ENCODE measurements around the gene MESD. TPM values are rescaled to one million over a fixed set of nuclear protein-coding genes. Genes with fewer than 3 reads are reported as not detected.

Gene MESD
- total RNA-seq, 4 donors from 2014 or later = 20.3 to 48.7 (median 27.1) TPM

- no peak overlapping the region for H3K27ac ChIP-seq
Observed at GRCh38 chr15:81032355-81032754, 42.7 kb upstream of the MESD start.

GRCh38 chr15:81031203-81031602 lies 41.6 kb upstream of the MESD start:
- no peak overlapping the region for H3K4me3 ChIP-seq
- H3K9me3 ChIP-seq = no peaks in the 10 kb centered on the region
- H3K4me1 ChIP-seq = peaks cover 0 to 12% (median 0%) of the 10 kb centered on the region in 4 donors
- H3K27me3 ChIP-seq = no peaks in the 10 kb centered on the region
- no peak for DNase-seq
- no peak for TF ChIP-seq POLR2A (IDR thresholded peaks at IDR 0.05)
- TF ChIP-seq, protein P1, sequence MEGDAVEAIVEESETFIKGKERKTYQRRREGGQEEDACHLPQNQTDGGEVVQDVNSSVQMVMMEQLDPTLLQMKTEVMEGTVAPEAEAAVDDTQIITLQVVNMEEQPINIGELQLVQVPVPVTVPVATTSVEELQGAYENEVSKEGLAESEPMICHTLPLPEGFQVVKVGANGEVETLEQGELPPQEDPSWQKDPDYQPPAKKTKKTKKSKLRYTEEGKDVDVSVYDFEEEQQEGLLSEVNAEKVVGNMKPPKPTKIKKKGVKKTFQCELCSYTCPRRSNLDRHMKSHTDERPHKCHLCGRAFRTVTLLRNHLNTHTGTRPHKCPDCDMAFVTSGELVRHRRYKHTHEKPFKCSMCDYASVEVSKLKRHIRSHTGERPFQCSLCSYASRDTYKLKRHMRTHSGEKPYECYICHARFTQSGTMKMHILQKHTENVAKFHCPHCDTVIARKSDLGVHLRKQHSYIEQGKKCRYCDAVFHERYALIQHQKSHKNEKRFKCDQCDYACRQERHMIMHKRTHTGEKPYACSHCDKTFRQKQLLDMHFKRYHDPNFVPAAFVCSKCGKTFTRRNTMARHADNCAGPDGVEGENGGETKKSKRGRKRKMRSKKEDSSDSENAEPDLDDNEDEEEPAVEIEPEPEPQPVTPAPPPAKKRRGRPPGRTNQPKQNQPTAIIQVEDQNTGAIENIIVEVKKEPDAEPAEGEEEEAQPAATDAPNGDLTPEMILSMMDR (IDR thresholded peaks at IDR 0.05) = no peak
- H3K36me3 ChIP-seq = no peaks in the 10 kb centered on the region
- H3K27ac ChIP-seq = no peak overlapping the region

More at GRCh38 chr15:81032355-81032754, 42.7 kb upstream of the MESD start:
- TF ChIP-seq, protein P1 (IDR thresholded peaks at IDR 0.05) = no peak
- Histone ChIP-seq H3K4me3 (no peak overlapping the region), H3K4me1 (peaks cover 0 to 12% (median 0%) of the 10 kb centered on the region in 4 donors), H3K9me3 (no peaks in the 10 kb centered on the region), H3K27me3 (no peaks in the 10 kb centered on the region), H3K36me3 (no peaks in the 10 kb centered on the region)
- no peak for DNase-seq

DNA sequence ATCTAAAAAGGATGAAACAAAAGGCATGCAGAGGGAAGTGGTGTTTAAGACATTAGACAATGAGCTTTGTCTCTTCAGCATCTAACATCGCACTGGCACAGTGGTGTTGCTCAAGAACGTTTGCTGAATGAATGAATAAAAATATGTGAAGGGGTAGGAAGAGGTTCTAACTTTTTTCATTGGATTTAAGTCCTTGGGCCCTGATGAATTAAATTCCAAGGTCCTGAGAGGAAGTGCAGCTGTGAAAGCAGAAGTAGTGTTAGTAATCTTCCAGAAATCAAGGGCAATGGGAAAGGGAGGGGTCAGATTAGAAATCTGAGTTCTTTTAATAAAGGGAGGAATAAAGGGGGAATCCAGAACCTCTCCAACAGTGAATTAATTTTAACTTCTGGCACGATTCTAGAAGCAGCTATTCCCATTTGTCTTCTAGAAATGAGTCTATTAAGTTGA lies 40.7 kb upstream of the MESD start:
- H3K36me3 ChIP-seq = no peaks in the 10 kb centered on the region
- no peak for TF ChIP-seq POLR2A (IDR thresholded peaks at IDR 0.05)
- TF ChIP-seq, protein P1 (IDR thresholded peaks at IDR 0.05) = no peak
- no peaks in the 10 kb centered on the region for H3K9me3 ChIP-seq
- no peak overlapping the region for H3K4me3 ChIP-seq
- no peak overlapping the region for H3K27ac ChIP-seq
- H3K27me3 ChIP-seq = no peaks in the 10 kb centered on the region
- peaks cover 0 to 12% (median 0%) of the 10 kb centered on the region in 4 donors for H3K4me1 ChIP-seq
- DNase-seq = no peak

DNA sequence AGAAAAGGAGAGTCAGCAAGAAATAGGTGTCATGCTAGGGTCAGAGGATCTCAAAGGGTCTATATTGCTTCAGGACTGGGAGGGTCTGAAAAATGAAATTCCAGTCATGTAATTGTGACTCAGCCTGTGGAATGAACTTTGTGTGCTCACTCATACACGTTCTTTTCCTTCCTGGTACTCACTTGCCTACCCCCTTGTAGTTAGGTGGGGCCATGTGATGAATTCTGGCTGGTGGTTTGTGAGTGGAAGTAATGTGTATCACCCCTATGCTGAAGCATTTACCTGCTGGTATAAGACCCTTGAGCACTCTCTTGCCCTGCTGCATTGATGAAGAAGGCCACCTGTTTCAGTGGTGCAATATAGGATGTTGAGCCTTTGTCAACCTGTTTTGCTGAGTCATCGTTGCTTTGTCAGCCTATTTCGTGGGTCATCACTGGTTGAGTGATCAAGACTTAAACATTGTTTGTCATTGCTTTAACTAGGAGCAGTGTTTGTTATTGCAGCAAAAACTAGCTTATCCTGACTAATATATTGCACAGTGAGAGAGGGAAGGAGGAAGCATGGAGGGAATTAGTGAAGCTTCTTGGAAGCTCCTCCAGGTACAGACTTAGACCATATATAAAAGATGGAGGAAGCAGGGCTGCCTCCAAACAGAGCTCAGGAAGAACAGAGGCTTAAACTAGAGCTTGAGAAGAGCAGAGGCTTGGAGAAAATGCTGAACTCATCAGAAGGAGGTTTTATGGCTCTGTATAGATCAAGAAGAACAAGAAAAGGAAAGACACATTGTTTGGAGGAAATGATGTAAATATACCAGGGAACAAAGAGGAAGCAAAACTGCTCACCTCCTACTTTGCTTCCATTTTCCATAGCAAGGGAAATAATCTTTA lies 40.0 kb upstream of the MESD start:
- Histone ChIP-seq H3K4me1 (peaks cover 0 to 12% (median 0%) of the 10 kb centered on the region in 4 donors), H3K27me3 (no peaks in the 10 kb centered on the region), H3K4me3 (no peak overlapping the region), H3K27ac (peak overlapping the region in 1 of 4 donors; percentile 29), H3K9me3 (no peaks in the 10 kb centered on the region), H3K36me3 (no peaks in the 10 kb centered on the region)
- no peak for DNase-seq
- TF ChIP-seq POLR2A (IDR thresholded peaks at IDR 0.05) = no peak
- TF ChIP-seq, protein P1 (IDR thresholded peaks at IDR 0.05) = no peak

DNA sequence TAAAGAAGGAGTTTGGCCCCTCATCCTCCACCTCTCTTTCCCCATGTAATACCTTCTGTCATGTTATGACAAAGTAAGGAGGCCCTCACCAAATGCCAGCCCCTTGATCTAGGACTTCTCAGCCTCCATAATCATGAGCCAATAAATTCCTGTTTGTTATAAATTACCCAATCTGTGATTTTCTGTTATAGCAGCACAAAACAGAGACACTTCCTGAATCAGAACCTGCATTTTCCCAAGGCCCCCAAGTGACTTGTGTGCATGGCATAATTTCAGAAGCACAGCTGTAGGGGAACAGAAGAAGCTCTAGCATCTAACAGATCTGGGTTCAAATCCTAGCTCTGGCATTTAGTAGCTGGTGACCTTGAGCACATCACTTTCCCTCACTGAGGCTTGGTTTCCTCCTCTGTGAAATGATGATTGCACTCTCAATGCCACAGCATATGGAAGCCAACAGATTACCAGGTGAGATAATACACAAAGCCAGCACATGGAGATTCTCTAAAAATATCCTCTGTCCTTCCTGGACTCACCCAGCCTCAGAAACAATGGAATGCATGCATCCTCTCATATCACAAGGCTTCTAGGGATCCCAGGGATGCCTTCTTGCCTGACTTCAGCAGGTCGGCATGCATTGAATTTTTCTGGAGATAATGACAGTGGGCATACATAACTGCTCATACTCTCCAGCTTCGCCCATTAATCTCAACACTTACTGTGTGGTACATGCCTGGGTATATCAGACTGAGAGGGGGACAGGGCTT lies 37.4 kb upstream of the MESD start:
- DNase-seq = no peak
- Histone ChIP-seq H3K4me1 (peaks cover 0 to 4% (median 0%) of the 10 kb centered on the region in 4 donors), H3K4me3 (no peak overlapping the region), H3K27ac (no peak overlapping the region), H3K36me3 (no peaks in the 10 kb centered on the region), H3K9me3 (no peaks in the 10 kb centered on the region), H3K27me3 (no peaks in the 10 kb centered on the region)
- TF ChIP-seq, protein P1 (IDR thresholded peaks at IDR 0.05) = no peak
- TF ChIP-seq POLR2A (IDR thresholded peaks at IDR 0.05) = no peak

Data from Peyer's patch (tissue), 4 donors.